K562 (cell line): ENCODE measurements around the gene NINL. TPM values are rescaled to one million over a fixed set of nuclear protein-coding genes. Genes with fewer than 3 reads are reported as not detected.

Experiments
- ATAC-seq: fragments of 200-7000 bp; cut with Tn5 transposase; 3 replicates; pipeline ENCODE4 v1.9.1; 2020; ENCODE audit warnings: moderate library complexity
- BruUV-seq: library from RNA; stranded (reverse); fragments of 400-500 nt; replicated peaks from 2 replicates; lab custom pipeline; 2021; lab: Mats Ljungman, UMichigan
- CTCF ChIA-PET: fragments of 300-600 bp; formaldehyde crosslinking; extraction: SDS; loops from one replicate; lab custom pipeline; 2021; ENCODE audit warnings: low intra/inter-chr PET ratio; lab: Yijun Ruan, JAX
- POLR2A ChIA-PET: fragments of 300-600, 350-650 bp; sonication (Branson Sonifier 250); formaldehyde crosslinking; extraction: SDS; loops from one replicate; lab custom pipeline; 2021; ENCODE audit warnings: antibody characterized with exemption, inconsistent platforms; lab: Yijun Ruan, JAX
- DNase-seq, 4 experiments: peaks; one replicate each; pipeline versions ENCODE4 v3.0.0 to v3.0.0-alpha.2; 2011 to 2018; ENCODE audit warnings: low spot score in 3 of 4, mixed read lengths in 3 of 4; ENCODE audit errors: extremely low read depth in 1 of 4
- FAIRE-seq: peaks from 2 replicates; lab custom pipeline; 2011; peaks lifted over from hg19 to GRCh38; lab: Jason Lieb, UNC
- H2AFZ ChIP-seq: 2 replicates; pipeline ENCODE4 v1.6.0; 2011; ENCODE audit warnings: low read depth, low read length, control low read depth, inconsistent platforms
- H3K27ac ChIP-seq: fragments of 200-600 bp; 3 replicates; pipeline ENCODE4 v1.8.0; 2011; ENCODE audit warnings: low read depth, mild to moderate bottlenecking, control low read depth, inconsistent platforms, low read length, moderate library complexity, mixed read lengths; ENCODE audit errors: extremely low read depth
- H3K27me3 ChIP-seq, 2 experiments: fragments of 300-600 bp in 1 of 2; 2 replicates in 1 of 2; 3 replicates in 1 of 2; pipeline versions ENCODE4 v1.6.0 to v1.8.0; 2011; ENCODE audit warnings: inconsistent platforms in 2 of 2, low read length in 2 of 2, mild to moderate bottlenecking in 1 of 2, mixed read lengths in 1 of 2, moderate library complexity in 1 of 2; ENCODE audit not compliant: control insufficient read depth in 2 of 2, insufficient read depth in 2 of 2
- H3K36me3 ChIP-seq: fragments of 300-600 bp; 3 replicates; pipeline ENCODE4 v1.8.0; 2011; ENCODE audit warnings: mild to moderate bottlenecking, low read length, inconsistent platforms; ENCODE audit not compliant: control insufficient read depth, insufficient read depth
- H3K4me1 ChIP-seq, 2 experiments: fragments of 200-600 bp in 1 of 2; replicated peaks in 1 of 2; 2 replicates in 1 of 2; 3 replicates in 1 of 2; pipeline versions ENCODE4 v1.5.1 to v1.8.0; 2011; ENCODE audit warnings: inconsistent platforms in 2 of 2, low read length in 2 of 2, mild to moderate bottlenecking in 1 of 2, mixed read lengths in 1 of 2, moderate library complexity in 1 of 2; ENCODE audit not compliant: control insufficient read depth in 2 of 2, insufficient read depth in 2 of 2
- H3K4me2 ChIP-seq: 2 replicates; pipeline ENCODE4 v1.6.1; 2011; ENCODE audit warnings: low read length, control low read depth, inconsistent platforms, mixed read lengths; ENCODE audit not compliant: insufficient read depth
- H3K4me3 ChIP-seq: fragments of 200-600 bp; sonication (generic), shearing (Covaris generic); 2 replicates; pipeline ENCODE4 v1.5.1; 2016; ENCODE audit warnings: control low read depth, inconsistent platforms
- H3K79me2 ChIP-seq: fragments of 200-600 bp; 3 replicates; pipeline ENCODE4 v1.8.0; 2011; ENCODE audit warnings: low read length, inconsistent platforms; ENCODE audit not compliant: control insufficient read depth, insufficient read depth
- H3K9ac ChIP-seq, 2 experiments: 2 replicates each; pipeline versions ENCODE4 v1.6.0 to v1.6.1; 2011; ENCODE audit warnings: low read depth in 2 of 2, low read length in 2 of 2, control low read depth in 1 of 2, inconsistent platforms in 1 of 2, mild to moderate bottlenecking in 1 of 2, mixed read lengths in 1 of 2; ENCODE audit not compliant: insufficient read depth in 1 of 2
- H3K9me1 ChIP-seq: one replicate; pipeline ENCODE4 v1.6.0; 2011; ENCODE audit warnings: inconsistent platforms, mild to moderate bottlenecking, low read length, moderate library complexity; ENCODE audit not compliant: control insufficient read depth, insufficient read depth
- H3K9me3 ChIP-seq: replicated peaks from 2 replicates; pipeline ENCODE4 v1.5.1; 2011; ENCODE audit warnings: low read depth, low read length, inconsistent platforms; ENCODE audit not compliant: control insufficient read depth, insufficient read depth
- H4K20me1 ChIP-seq: replicated peaks from 2 replicates; pipeline ENCODE4 v1.6.1; 2011; ENCODE audit warnings: low read length, inconsistent platforms, mixed read lengths; ENCODE audit not compliant: control insufficient read depth, insufficient read depth
- BCOR ChIP-seq: fragments of 450-650 bp; IDR thresholded peaks from 2 replicates; pipeline ENCODE4 v1.6.1; 2016
- CXXC5 ChIP-seq: fragments of 250-450 bp; sonication (Bioruptor Pico); IDR thresholded peaks from 2 replicates; pipeline ENCODE4 v1.8.0; 2022; ENCODE audit warnings: inconsistent platforms, mild to moderate bottlenecking, moderate library complexity
- ESRRB ChIP-seq: fragments of 250-450 bp; sonication (Bioruptor Pico); IDR thresholded peaks from 2 replicates; pipeline ENCODE4 v1.5.0; 2020; ENCODE audit warnings: mild to moderate bottlenecking, moderate library complexity, borderline replicate concordance
- HNRNPK ChIP-seq: fragments of 200-400 bp; formaldehyde crosslinking; IDR thresholded peaks from one replicate; pipeline ENCODE4 v1.6.1; 2018; ENCODE audit warnings: mild to moderate bottlenecking, low read depth, low read length; ENCODE audit not compliant: poor library complexity, severe bottlenecking
- RBFOX2 ChIP-seq: fragments of 200-400 bp; formaldehyde crosslinking; IDR thresholded peaks from 2 replicates; pipeline ENCODE4 v1.6.1; 2017; ENCODE audit warnings: low read depth, mild to moderate bottlenecking, low read length, moderate library complexity
- SMARCA4 ChIP-seq: fragments of 450-650 bp; IDR thresholded peaks from 2 replicates; pipeline ENCODE4 v1.6.1; 2016
- ZFP36 ChIP-seq: fragments of 150-350 bp; IDR thresholded peaks from 2 replicates; pipeline ENCODE4 v1.6.1; 2018; ENCODE audit warnings: low read length, low read depth; ENCODE audit not compliant: partially characterized antibody
- ZNF316 ChIP-seq: fragments of 450-650 bp; IDR thresholded peaks from 2 replicates; pipeline ENCODE4 v1.6.1; 2016
- ZNF408 ChIP-seq: fragments of 250-450 bp; sonication (Bioruptor Pico); IDR thresholded peaks from 2 replicates; pipeline ENCODE4 v1.4.0; 2020; ENCODE audit warnings: low read depth, mild to moderate bottlenecking, moderate library complexity
- WGBS: fragments of 100-300 bp; shearing (Covaris generic); methylation state at CpG from one replicate; pipeline ENCODE4 v1.1.6; 2016; ENCODE audit warnings: low coverage, mixed read lengths; ENCODE audit not compliant: insufficient coverage; ENCODE audit errors: missing lambda C conversion rate; 5-methylcytosine and 5-hydroxymethylcytosine counted together
- in situ Hi-C: fragments of 300-500 bp; cut with MboI; formaldehyde crosslinking; loops from 4 replicates; pipeline ENCODE4 v1.15.0; 2018; ENCODE audit warnings: inconsistent platforms, mixed read lengths
- intact Hi-C: fragments of 100-400 bp; cut with micrococcal nuclease; formaldehyde crosslinking; loops from 2 replicates; pipeline ENCODE4 v1.14.2; 2022
- polyA plus RNA-seq, 8 experiments: library from polyadenylated mRNA; depleted of rRNA in 4 of 8; stranded (reverse) in 5 of 8; unstranded in 3 of 8; fragments of >200 nt; fragmentation: Nextera tagmentation in 2 of 8; fragmentation: Illumina TruSeq in 1 of 8; extraction: Ambion mirVana in 2 of 8; extraction: Trizol in 1 of 8; gene quantifications; 2 replicates each; pipeline versions ENCODE4 v1.2.1 to v1.2.3, GENCODE V29; 2011 to 2014; ENCODE audit warnings: inconsistent platforms in 1 of 8, missing spikeins in 1 of 8
- total RNA-seq, 7 experiments: library from RNA; depleted of rRNA in 6 of 7; stranded (reverse); fragments of >200 nt in 6 of 7; fragmentation: Illumina TruSeq in 2 of 7; extraction: Trizol in 2 of 7; gene quantifications; 2 replicates each; pipeline versions ENCODE4 v1.2.1 to v1.2.3, GENCODE V29; 2011 to 2021; ENCODE audit warnings: low replicate concordance in 1 of 7

NINL gene
- total and polyA plus RNA-seq, 9 of the 15 experiments (the other 6 are each of a cell fraction or from before 2014, with no cell fraction given) = 0.03 to 0.22 (median 0.05) TPM; not detected in 5

DNA sequence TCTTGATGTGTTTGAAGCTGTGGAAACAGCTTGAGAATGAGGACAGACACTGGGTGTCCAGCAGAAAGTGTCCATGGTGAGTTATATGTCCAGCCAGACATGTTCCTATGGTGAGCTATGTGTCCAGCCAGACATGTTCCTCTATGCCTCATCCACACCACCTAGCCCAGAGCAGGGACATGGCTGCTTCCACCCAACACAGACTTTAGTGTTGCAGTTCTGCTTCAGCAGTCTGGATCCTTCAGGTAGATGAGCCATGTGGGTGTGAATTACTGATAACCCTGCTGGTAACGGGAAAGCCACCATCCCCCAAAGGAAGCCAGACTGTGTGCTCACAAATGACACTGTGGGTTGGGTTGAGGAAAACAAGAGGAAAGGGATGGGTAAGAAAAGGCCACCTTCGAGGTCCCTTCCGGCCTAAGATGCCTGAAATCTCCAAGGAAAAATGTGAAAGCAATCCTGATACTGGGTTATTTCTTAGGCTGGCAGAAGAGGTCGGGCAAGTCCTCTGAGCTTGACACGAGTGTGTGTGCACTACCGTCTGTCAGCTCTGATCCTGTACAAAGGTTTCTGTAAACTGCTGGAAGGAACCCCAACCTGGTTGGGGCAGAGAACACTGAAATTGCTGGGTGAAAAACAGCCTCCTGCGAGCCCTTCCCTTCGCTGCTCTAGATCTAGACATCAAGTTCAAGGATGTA is 77.8 kb downstream of the NINL start:
- Histone ChIP-seq H3K27me3 (peaks cover 6 to 54% of the 10 kb centered on the region in 2 experiments; a peak in 4 of 5 replicates), H3K9ac (no peak overlapping the region), H3K9me1 (no peaks in the 10 kb centered on the region), H3K79me2 (no peaks in the 10 kb centered on the region), H3K4me2 (no peak overlapping the region), H3K4me3 (no peak overlapping the region), H3K27ac (no peak overlapping the region), H3K9me3 (no peaks in the 10 kb centered on the region)
- no peak for ATAC-seq
- POLR2A ChIA-PET = no interaction called here
- intact Hi-C loops (no loop called here), in situ Hi-C loops (no loop called here)
- 2% methylated on average over 7 of the region's 8 CpGs for WGBS
- no peak for FAIRE-seq
- no TSS peak for BruUV-seq
- CTCF ChIA-PET = no interaction called here
- TF ChIP-seq BCOR = no peak
- TF ChIP-seq, all 486 proteins: peak for 0
- H3K36me3 ChIP-seq = no peaks in the 10 kb centered on the region
- H3K4me1 ChIP-seq = no peaks in the 10 kb centered on the region
- H2AFZ ChIP-seq = no peak overlapping the region
- no peaks in the 10 kb centered on the region; the same call in 1 of the 2 replicates for H4K20me1 ChIP-seq
- DNase-seq = no peak

DNA sequence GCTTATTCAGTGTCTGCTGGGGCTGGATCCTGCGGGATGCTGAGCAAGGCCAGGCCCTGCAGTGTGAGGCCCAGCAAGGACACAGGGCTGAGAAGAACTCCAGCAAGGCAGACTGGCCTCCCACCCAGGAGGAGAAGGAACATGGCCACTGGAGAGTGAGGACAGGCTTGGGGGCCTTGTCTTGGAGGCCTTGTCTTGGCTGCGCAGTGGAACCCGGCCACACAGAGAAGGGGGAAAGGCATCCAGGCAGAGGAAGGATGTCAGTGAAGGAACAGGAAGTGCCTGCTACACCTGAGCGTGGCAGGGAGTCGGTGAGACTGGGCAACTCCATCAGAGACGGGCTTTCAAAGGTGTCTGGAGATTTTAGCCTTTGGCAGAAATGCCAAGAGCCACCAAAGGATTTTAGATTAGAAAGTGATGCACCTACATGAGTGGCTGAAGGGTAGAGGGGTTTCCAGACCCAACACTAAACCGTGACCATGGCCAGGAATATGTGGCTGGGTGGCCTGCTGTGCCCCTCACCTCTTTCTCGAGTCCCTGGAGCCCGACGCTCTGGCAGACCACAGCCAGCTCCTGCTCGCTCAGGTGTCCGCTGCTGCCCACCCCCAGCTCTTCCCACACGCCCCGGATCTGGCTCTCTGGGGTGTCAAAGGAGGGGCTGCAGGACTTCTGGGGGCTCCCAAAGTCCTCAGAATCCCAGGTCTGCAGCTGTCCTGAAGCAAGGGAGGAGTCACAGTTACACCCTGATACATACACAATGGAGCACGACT is 80.8 kb downstream of the NINL start:
- Histone ChIP-seq H3K9me1 (no peaks in the 10 kb centered on the region), H3K4me1 (no peaks in the 10 kb centered on the region), H4K20me1 (no peaks in the 10 kb centered on the region; the same call in 1 of the 2 replicates), H3K9me3 (no peaks in the 10 kb centered on the region), H3K4me3 (no peak overlapping the region), H3K27ac (no peak overlapping the region), H2AFZ (no peak overlapping the region), H3K9ac (no peak overlapping the region), H3K36me3 (no peaks in the 10 kb centered on the region), H3K79me2 (no peaks in the 10 kb centered on the region), H3K27me3 (peaks cover 6 to 47% of the 10 kb centered on the region in 2 experiments; a peak in 4 of 5 replicates), H3K4me2 (no peak overlapping the region)
- BruUV-seq = no TSS peak
- intact Hi-C loops = no loop called here
- ChIA-PET POLR2A (no interaction called here), CTCF (no interaction called here)
- ATAC-seq = no peak
- in situ Hi-C loops = no loop called here
- no peak for FAIRE-seq
- no peak for DNase-seq
- 4% methylated on average over 15 of the region's 15 CpGs for WGBS
- TF ChIP-seq HNRNPK = no peak
- TF ChIP-seq ZNF408 (CRISPR knock-in tag) = no peak
- TF ChIP-seq ZNF316 = no peak
- no peak for TF ChIP-seq ESRRB (CRISPR knock-in tag)
- TF ChIP-seq SMARCA4 = no peak
- TF ChIP-seq RBFOX2 = no peak
- TF ChIP-seq CXXC5 (CRISPR knock-in tag) = no peak
- TF ChIP-seq ZFP36 = no peak
